Thoracic aorta (tissue), 2 donors: Measurements from ENCODE around the gene XXYLT1. TPM values are rescaled to one million over a fixed set of nuclear protein-coding genes. Genes with fewer than 3 reads are reported as not detected.

Experiments
- ATAC-seq: fragments of 150-250 bp; one replicate; pipeline ENCODE4 v1.8.0; 2017; ENCODE audit warnings: low read depth; ENCODE audit not compliant: insufficient number of reproducible peaks, low FRiP score
- DNase-seq: peaks from one replicate; pipeline ENCODE4 v3.0.0-alpha.2; 2020; ENCODE audit warnings: low spot score
- H3K27ac ChIP-seq, 2 donors: fragments of 200-600 bp; sonication (generic); 1 replicate in 1 of 2; 2 replicates in 1 of 2; pipeline ENCODE4 v1.5.1; 2016; ENCODE audit warnings: mild to moderate bottlenecking in 2 of 2, moderate library complexity in 2 of 2
- H3K27me3 ChIP-seq: fragments of 200-600 bp; sonication (generic); replicated peaks from 2 replicates; pipeline ENCODE4 v1.6.0; 2016; ENCODE audit warnings: mild to moderate bottlenecking; ENCODE audit not compliant: insufficient read depth
- H3K36me3 ChIP-seq: fragments of 200-600 bp; sonication (generic); one replicate; pipeline ENCODE4 v1.5.1; 2016
- H3K4me1 ChIP-seq, 2 donors: fragments of 200-600 bp; sonication (generic); 1 replicate in 1 of 2; 2 replicates in 1 of 2; pipeline versions ENCODE4 v1.5.1 to v1.6.0; 2016; ENCODE audit warnings: low read depth in 2 of 2, mild to moderate bottlenecking in 1 of 2; ENCODE audit not compliant: control insufficient read depth in 1 of 2
- H3K4me3 ChIP-seq: fragments of 200-600 bp; sonication (generic); 2 replicates; pipeline ENCODE4 v1.5.1; 2016; ENCODE audit warnings: mild to moderate bottlenecking
- H3K9me3 ChIP-seq: fragments of 200-600 bp; sonication (generic); 2 replicates; pipeline ENCODE4 v1.5.1; 2016
- CTCF ChIP-seq: fragments of 200-600 bp; sonication (generic); IDR thresholded peaks from one replicate; pipeline ENCODE4 v1.5.1; 2019; ENCODE audit warnings: antibody characterized with exemption
- total RNA-seq, 2 donors: library from RNA; depleted of rRNA; stranded (reverse); fragments of >200 nt; gene quantifications; one replicate each; pipeline versions ENCODE4 v1.1.0 to v1.2.3, GENCODE V29; 2016

Gene XXYLT1
- total RNA-seq, 2 donors from 2014 or later: 17.7 to 21.2 TPM

- H3K4me1 ChIP-seq: no peaks in the 10 kb centered on the region
- no peaks in the 10 kb centered on the region for H3K9me3 ChIP-seq
- H3K27me3 ChIP-seq: no peaks in the 10 kb centered on the region
- no peak overlapping the region for H3K27ac ChIP-seq
- ATAC-seq (no peak), DNase-seq (no peak)
- H3K36me3 ChIP-seq: no peaks in the 10 kb centered on the region
- no peak overlapping the region for H3K4me3 ChIP-seq
- no peak for TF ChIP-seq CTCF
These were observed 250.0 kb downstream of the XXYLT1 start for GRCh38 chr3:195020921-195021320.

- Histone ChIP-seq H3K36me3 (no peaks in the 10 kb centered on the region), H3K27ac (no peak overlapping the region), H3K27me3 (no peaks in the 10 kb centered on the region), H3K9me3 (no peaks in the 10 kb centered on the region), H3K4me3 (no peak overlapping the region), H3K4me1 (no peaks in the 10 kb centered on the region)
- no peak for TF ChIP-seq CTCF
- DNase-seq (no peak), ATAC-seq (no peak)
These were observed 250.8 kb downstream of the XXYLT1 start for GRCh38 chr3:195020185-195020584.

- Histone ChIP-seq H3K4me1 (no peaks in the 10 kb centered on the region), H3K9me3 (no peaks in the 10 kb centered on the region), H3K27ac (no peak overlapping the region), H3K36me3 (no peaks in the 10 kb centered on the region), H3K27me3 (no peaks in the 10 kb centered on the region), H3K4me3 (no peak overlapping the region)
- no peak for ATAC-seq
- TF ChIP-seq CTCF: no peak
- DNase-seq: no peak
These were observed 251.6 kb downstream of the XXYLT1 start for GRCh38 chr3:195019335-195019734.

Other genes starting within 250 kb of the XXYLT1 start
- gene ACAP2, start 171.9 kb upstream of the XXYLT1 start, total RNA-seq: 10 to 100 TPM; 32.2 to 56.7 TPM